Measurements from ENCODE around the gene SNX22.

Gene SNX22

GRCh38 chr15:64134345-64134829, 17.1 kb upstream of the SNX22 start:
- no peak for DNase-seq (ENCODE audit: low read depth)

DNA sequence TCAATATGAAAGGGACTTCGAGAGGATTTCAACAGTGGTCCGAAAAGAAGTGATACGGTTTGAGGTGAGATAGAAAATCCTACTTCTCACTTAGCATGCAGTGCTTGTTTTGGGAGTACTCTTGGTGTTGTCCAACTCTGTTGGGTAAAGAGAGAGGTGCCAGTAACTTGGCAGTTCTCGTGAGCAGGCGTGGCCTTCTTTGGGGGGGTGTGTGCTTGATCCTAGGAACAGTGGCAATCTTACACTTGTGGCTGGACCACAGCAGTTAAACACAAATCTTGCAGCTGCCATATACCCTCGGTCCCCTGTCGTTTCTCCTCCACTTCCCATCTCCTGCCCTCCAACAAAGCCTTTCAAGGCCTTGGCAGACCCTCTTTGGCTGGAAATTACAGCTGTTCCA, 15.2 kb upstream of the SNX22 start:
- DNase-seq (ENCODE audit: low read depth) = no peak

- no peak for DNase-seq (ENCODE audit: low read depth)
These were observed 14.2 kb upstream of the SNX22 start for GRCh38 chr15:64137226-64137833.

DNA sequence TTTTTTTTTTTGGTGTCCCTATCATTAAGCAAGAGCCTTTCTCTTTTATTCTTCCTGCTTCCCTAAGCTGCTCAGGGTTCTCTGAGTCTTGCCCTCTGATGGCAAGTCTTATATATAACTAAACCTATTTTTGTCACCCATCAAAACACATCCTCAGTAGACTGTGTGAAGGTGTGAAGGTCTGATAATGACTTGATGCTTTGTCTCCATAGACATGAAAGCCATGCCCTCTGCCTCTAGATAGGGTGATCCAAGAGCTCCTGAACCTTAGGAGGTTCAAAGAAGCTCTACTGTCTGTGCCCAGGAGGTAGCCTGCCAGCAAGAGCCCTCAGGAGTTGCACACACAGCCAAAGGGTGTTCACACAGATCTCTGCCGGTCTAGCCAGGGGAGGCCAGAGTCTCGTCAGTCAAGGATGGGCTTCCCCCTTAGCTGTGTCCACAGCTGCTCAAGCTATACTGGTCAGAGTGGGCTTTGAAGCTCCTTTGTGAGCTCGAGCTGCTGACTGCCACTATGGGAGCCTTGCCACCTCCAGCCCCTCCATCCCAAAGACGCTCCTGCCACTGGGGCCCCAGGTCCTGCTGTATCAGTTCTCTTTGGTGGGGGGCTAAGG, 13.1 kb upstream of the SNX22 start:
- no peak for DNase-seq (ENCODE audit: low read depth)

GRCh38 chr15:64141798-64142512, 9.6 kb upstream of the SNX22 start:
- DNase-seq (ENCODE audit: low read depth) = no peak

DNA sequence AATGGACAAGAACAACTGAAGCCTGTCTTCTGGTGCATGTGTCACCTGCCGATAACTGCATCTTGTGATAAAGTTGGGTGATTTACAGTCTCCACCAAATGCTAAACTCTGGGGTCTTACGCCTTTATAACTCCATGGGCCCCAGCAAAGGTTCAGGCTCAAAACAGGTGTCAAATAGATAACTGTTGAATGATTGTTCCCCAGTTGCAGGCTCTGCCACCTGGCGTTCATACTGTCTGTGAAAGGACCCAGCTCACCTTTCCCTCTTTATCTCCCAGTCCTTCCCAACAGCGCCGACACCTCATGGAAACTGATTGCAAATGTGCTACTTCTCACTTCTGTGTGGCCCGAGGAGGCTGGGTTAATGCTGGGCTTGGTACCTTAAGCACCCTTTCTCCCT, 8.3 kb upstream of the SNX22 start:
- DNase-seq (ENCODE audit: low read depth) = no peak

DNA sequence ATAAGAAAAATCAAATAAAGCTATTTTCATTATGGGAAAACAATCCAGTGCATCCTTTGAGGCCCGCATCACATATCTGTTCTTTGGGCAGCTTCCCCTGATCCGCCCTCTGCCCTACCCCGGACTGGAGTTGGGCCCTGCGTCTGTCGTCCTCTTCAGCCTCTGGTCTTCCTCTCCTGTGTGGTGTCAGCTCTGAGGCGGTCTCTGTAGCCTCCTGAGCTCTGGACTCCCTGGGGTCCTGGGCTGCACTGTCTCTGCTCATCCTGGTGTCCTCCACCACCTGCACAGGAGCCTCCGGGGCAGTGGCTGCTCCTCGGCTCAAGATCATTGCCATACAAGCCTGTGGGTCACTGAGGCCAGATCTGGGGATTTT, 7.4 kb upstream of the SNX22 start:
- DNase-seq (ENCODE audit: low read depth) = no peak

DNA sequence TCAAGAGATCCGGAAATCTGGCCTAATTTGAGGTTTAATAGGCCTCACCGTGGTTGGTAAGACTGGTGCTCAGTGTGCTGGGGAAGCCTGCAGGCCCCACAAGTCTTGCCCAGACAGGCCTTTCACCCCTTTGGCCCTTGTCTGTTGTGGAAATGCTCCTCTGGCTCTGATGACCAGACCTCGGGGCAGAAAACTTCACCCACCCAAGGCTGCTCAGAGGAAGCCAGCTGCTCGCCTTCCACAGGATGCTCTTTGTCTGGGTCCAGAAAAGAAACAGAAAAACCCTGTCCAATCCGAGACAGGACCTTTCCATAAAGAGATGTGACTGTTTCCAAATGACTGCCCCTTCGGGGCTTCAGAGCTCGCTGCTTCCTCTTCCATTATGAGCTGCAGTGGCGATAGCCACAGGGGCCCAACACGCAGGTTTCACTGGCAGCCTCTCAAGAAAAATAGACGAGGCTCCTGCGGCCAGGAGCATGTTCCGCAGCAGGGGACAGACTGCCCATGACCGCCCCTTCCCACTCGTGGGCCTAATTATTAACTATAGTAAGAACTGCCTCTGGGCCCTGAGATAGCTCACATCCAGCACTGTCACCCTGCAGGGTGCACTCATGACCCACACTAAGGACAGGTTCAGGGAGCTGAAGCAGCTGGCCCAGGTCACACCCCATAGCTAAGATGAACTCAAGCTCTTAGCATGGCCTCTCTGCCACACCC, 6.8 kb upstream of the SNX22 start:
- DNase-seq (ENCODE audit: low read depth) = no peak

- no peak for DNase-seq (ENCODE audit: low read depth)
These were observed 5.5 kb upstream of the SNX22 start for GRCh38 chr15:64146041-64146440.

- DNase-seq (ENCODE audit: low read depth) = no peak
These were observed 5.0 kb upstream of the SNX22 start for GRCh38 chr15:64146520-64146884.

DNA sequence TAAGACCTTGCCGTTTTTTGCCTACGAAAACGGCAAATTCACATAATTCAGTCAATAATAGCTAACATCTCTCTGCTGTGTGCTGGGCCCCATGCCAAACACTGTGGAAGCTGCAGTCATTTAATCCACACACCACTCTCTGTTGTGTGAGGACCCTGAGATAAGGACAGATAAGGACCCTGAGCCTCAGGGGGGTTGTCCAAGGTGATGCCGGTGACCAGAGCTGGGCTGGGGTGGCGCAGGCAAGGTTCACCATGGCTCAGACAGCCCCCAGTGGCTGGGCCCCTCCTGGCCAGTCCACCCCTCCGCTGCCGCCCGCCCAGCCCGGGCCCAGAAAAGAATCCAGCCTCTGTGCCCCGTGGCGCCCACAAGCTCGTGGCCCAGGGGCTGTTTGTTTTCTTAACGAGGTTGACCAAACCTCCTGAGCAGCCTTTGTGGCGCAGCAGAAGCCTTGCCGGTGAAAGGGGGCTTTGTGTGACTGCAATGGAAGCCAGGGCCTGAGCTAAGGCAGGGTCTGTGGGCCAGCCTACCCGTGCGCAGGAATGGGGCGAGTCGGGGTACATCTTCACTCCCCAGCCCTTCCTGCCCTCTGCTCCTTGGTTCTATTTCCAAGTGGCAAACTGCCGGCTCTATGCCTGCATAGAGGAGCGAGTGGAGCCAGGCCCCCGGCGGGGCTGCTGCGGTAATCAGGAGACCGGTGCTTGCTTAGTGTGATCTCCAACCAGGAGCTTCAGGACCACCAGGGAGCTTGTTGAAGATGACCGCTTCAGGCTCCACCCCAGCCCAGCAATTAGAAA, 4.4 kb upstream of the SNX22 start:
- no peak for DNase-seq (ENCODE audit: low read depth)

GRCh38 chr15:64148168-64148567, 3.4 kb upstream of the SNX22 start:
- no peak for DNase-seq (ENCODE audit: low read depth)

GRCh38 chr15:64148581-64148980, 3.0 kb upstream of the SNX22 start:
- DNase-seq (ENCODE audit: low read depth) = no peak

GRCh38 chr15:64149424-64149823, 2.1 kb upstream of the SNX22 start:
- DNase-seq (ENCODE audit: low read depth) = no peak

DNA sequence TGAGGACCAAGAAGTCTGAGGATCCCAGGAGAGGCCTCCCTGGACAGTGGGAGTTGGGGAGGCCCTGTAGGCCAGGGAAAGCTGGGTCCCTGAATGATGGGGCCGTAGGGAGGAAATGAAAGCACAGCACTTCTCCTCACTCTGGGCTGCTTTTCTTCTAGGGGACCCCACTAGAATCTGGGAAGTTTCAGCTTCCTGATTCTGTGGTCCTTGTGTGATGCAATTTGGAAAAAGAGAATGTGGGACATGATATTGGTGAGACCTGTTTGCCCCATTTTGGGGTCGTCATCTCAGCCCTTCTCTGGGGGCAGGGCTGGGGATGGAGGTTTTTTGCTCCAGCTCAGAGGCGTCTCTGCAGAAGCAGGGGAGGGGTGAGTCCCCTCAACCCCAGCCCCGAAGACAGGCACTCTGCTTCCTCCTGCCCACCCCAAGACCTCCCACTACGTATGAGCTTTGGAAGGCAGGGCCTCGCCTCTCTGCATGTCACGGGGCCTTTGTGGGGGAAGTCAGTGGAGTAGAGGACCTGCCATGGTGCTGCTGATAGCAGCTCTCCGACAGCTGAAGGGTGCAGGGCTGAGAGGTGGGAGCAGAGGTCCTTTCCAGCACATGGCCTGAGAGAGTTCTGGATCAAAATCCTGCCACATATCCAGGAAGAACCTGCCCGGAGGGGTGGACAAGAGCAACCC, 1.5 kb upstream of the SNX22 start:
- no peak for DNase-seq (ENCODE audit: low read depth)

DNA sequence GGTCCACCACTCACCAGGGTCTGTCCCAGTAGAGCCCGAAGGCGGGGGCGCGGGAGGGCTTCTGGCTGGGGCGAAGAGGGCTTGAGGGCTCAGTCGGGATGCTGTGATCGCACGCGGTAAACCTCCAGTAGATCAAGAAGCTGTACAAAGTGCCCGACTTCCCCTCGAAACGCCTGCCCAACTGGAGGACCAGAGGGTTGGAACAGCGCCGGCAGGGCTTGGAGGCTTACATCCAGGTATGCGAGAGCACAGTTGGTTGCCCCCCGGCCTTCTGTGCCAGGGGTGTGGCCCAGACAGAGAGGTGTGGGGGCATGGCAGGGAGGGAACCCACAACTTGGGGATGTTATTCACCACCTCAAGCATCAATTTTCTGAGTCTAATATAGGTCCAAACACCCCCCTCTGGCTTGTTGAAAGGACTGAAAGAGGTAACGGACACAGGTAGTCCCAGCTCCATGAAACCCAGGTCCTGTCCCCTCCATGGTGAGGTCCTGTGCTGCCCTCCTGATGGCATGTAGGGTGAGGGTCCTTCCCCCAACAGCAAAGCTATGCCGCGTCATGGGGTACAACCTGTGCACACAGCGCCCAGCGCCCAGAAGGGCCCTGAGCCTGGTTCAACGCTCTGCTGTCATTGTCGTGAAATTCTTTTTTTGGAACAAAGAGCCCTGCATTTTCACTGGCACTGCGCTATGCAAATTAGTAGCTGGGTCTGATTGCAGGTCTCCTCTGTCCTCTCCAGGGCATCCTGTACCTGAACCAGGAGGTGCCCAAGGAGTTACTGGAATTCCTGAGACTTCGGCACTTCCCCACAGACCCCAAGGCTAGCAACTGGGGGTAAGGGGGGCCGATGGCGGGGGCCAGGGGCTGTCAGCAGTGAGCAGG, 1.2 kb downstream of the SNX22 start:
- DNase-seq (ENCODE audit: low read depth) = no peak

DNA sequence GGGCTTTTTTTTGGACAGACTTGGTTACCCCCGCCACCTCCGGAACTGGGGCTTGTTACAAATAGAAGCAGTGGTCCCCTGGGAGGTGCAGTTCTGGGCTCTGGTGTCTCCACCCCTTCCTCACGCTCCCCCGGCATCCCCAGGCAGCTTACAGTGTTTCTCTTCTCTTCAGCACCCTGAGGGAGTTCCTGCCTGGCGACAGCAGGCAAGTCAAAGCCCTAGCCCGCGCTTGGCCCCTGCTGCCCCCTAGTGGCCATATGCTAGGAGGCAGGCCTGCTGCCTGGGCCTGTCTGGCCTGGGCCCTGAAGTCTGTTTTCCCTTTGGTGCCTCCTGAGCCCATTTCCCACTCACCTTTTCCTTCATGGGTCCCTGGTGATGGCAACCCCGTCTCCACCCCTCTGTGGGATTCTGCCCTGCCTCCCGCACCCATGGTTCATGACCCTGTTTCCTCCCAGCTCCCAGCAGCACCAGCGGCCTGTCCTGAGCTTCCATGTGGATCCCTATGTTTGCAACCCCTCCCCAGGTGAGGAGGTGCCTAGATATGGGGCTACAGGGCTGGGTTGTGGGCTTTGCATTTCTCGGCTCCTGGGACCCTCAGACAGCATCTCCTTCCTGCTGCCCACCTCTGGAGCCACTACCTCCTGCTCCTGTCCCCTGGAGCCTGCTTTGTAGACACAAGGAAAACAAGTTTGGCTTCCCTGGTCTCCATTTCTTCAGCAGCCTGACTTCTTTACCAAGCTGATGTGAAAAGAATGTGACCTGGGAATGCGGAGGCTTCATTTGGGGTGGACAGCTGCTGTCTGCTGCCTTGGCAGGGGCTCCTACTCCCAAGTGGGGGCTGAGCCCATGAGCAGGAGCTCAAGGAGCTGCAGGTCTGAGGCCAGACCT, 2.2 kb downstream of the SNX22 start:
- DNase-seq (ENCODE audit: low read depth) = peak; percentile 82

DNA sequence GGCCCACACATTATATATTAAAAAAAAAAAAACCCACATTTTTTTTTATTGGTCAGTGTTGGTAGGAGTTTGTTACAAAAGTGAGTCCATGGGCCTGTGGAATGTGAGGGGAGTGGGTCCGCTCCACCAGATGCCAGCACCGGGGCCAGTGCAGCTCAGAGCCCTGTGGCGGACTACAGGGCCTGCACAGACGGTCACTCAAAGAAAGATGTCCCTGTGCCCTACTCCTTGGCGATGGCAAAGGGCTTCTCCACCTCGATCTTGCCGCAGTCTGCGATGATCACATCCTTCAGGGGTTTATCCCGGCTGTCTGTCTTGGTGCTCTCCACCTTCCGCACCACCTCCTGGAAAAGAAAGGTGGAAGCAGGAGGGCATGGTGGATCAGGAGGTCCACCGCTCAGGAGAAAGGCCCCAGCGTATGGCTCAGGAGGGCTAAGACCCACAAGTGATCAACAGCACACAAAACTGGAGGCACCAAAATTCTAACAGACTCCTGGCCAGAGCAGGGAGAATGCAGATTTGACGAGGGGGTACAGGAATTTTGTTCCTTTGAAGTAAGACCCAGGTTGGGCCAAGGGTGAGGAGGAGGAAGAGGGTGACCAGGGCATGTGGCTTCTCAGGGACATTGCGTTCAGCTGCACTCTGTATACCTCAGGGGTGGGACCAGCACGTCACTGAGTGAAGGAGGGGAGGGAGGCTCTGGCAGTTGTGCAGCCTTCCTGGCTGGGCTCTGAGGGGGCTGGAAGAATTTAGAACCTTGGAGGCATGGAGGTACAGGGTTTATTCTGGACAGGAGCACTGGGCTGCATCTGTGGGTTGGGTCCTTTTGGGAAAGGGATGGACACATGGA, 4.5 kb downstream of the SNX22 start:
- no peak for DNase-seq (ENCODE audit: low read depth)
